ENCODE results near the gene PCNX3. TPM values are rescaled to one million over a fixed set of nuclear protein-coding genes. Genes with fewer than 3 reads are reported as not detected.

Gene PCNX3
- total and polyA plus RNA-seq, 10 of the 15 experiments (the other 5 are each of a cell fraction or from before 2014, with no cell fraction given) = 0.03 to 46.6 (median 8.4) TPM

- Histone ChIP-seq H3K27ac (ENCODE audit: control insufficient read depth, insufficient read depth) (peak overlapping the region; percentile 97), H3K27me3 (replicated peaks in 1 of 2; ENCODE audit: control insufficient read depth in 2 of 2, insufficient read depth in 2 of 2, low read length in 1 of 2) (no peaks in the 10 kb centered on the region), H3K9ac (ENCODE audit: control insufficient read depth, insufficient read depth, low read length) (peak overlapping the region; percentile 62), H3K4me3 (peak overlapping the region; percentile 58; the same call in 1 of the 2 replicates), H2AFZ (ENCODE audit: control insufficient read depth, low read depth, low read length) (no peak overlapping the region), H3K79me2 (ENCODE audit: control insufficient read depth, insufficient read depth, low read length) (peaks cover 16% of the 10 kb centered on the region), H3K4me1 (ENCODE audit: control insufficient read depth, insufficient read depth, low read length) (peaks cover 45% of the 10 kb centered on the region), H3K4me2 (ENCODE audit: control insufficient read depth, insufficient read depth) (peak overlapping the region; percentile 79), H3K9me3 (replicated peaks; ENCODE audit: control insufficient read depth, insufficient read depth, low read length) (no peaks in the 10 kb centered on the region), H4K20me1 (ENCODE audit: control insufficient read depth, insufficient read depth) (no peaks in the 10 kb centered on the region), H3K36me3 (ENCODE audit: control insufficient read depth in 2 of 2, insufficient read depth in 2 of 2, low read length in 1 of 2) (peaks cover 5 to 11% of the 10 kb centered on the region in 2 experiments; a peak in 3 of 4 replicates)
- peak; percentile 87 for ATAC-seq
- ChIA-PET RAD21 (ENCODE audit: unreplicated experiment) (interaction anchor here (0.6 to 6.5 kb wide), 16 partner anchors 12 to 313 kb away, joined by 3 to 132 read pairs (median 5); partner anchors contain the start of genes CCDC85B, EHBP1L1, FAM89B and PCNX3), CTCF (interaction anchor here (0.6 to 5.9 kb wide), 24 partner anchors 11 to 302 kb away, joined by 3 to 130 read pairs (median 4); partner anchors contain the start of genes CCDC85B, EHBP1L1, FAM89B and KAT5), SMC1A (ENCODE audit: uncharacterized antibody, unreplicated experiment) (interaction anchor here (0.8 to 6.2 kb wide), 18 partner anchors 10 to 205 kb away, joined by 3 to 93 read pairs (median 4); partner anchors contain the start of genes EHBP1L1, FAM89B, PCNX3 and ZNRD2), POLR2A (interaction anchor here (0.5 to 6.0 kb wide), 15 partner anchors 8 to 169 kb away, joined by 3 to 129 read pairs (median 4); partner anchors contain the start of genes EHBP1L1, FAM89B, MALAT1 and PCNX3)
- 2% methylated on average over 13 of the region's 13 CpGs for WGBS (ENCODE audit: insufficient coverage, insufficient replicate concordance, low lambda C conversion rate, missing lambda C conversion rate)
- peak; percentile 96 for DNase-seq (ENCODE audit: low read depth, low spot score)
- in situ Hi-C loops (cut with MboI) (no loop called here), intact Hi-C loops (cut with micrococcal nuclease; ENCODE audit: unreplicated experiment) (loop anchor here (1.0 kb wide), 3 partner anchors 14 to 48 kb away; partner anchors contain the start of gene PCNX3)
- FAIRE-seq = peak; percentile 100
- BruUV-seq (replicated peaks) = no TSS peak
- TF ChIP-seq MYB (IDR thresholded peaks at IDR 0.05; ENCODE audit: borderline replicate concordance, low read depth, low read length) = peak; percentile 54; the same call in 1 of the 2 replicates
- TF ChIP-seq BMI1 (IDR thresholded peaks at IDR 0.05; ENCODE audit: borderline replicate concordance) = peak; percentile 71
- peak; percentile 68 to 88 for TF ChIP-seq BHLHE40 (IDR thresholded peaks at IDR 0.05; ENCODE audit: borderline replicate concordance in 1 of 2, low read depth in 2 of 2, low read length in 1 of 2)
- TF ChIP-seq NFXL1 (IDR thresholded peaks at IDR 0.05; ENCODE audit: borderline replicate concordance) = no peak
- peak; percentile 55; the same call in 1 of the 2 replicates for TF ChIP-seq RAD51 (IDR thresholded peaks at IDR 0.05)
- TF ChIP-seq MYC (IDR thresholded peaks at IDR 0.05; ENCODE audit: insufficient read depth, insufficient read length, insufficient replicate concordance, low read length, severe bottlenecking) = peak; percentile 22
- TF ChIP-seq FOXM1 (IDR thresholded peaks at IDR 0.05; ENCODE audit: low read depth, low read length) = peak; percentile 76; the same call in 1 of the 2 replicates
- TF ChIP-seq POLR2AphosphoS5 (IDR thresholded peaks at IDR 0.05; ENCODE audit: low read length) = no peak
- TF ChIP-seq ZBTB11 (CRISPR knock-in tag; IDR thresholded peaks at IDR 0.05) = no peak
- no peak for TF ChIP-seq FOXK2 (IDR thresholded peaks at IDR 0.05)
- no peak for TF ChIP-seq KAT2A (conservative IDR thresholded peaks at IDR 0.05; ENCODE audit: control insufficient read depth, low read depth, low read length)
- TF ChIP-seq IRF5 (IDR thresholded peaks at IDR 0.05; ENCODE audit: borderline replicate concordance) = no peak
- TF ChIP-seq CREB1 (IDR thresholded peaks at IDR 0.05; ENCODE audit: low read depth) = peak; percentile 73
- peak; percentile 88 for TF ChIP-seq PAX5 (IDR thresholded peaks at IDR 0.05; ENCODE audit: borderline replicate concordance, low read depth, low read length)
- peak; percentile 99 for TF ChIP-seq DPF2 (IDR thresholded peaks at IDR 0.05)
- TF ChIP-seq ATF7 (IDR thresholded peaks at IDR 0.05; ENCODE audit: low read depth) = peak; percentile 85
These were observed 27.1 kb upstream of the PCNX3 start for GRCh38 chr11:65588199-65589054.
